HG02938 (cell line): ENCODE results near the gene ZCCHC7.

Source experiments
- ATAC-seq: cut with Tn5 transposase; IDR thresholded peaks from one replicate; pipeline ENCODE4 v1.9.1; 2021; ENCODE audit warnings: mild to moderate bottlenecking, moderate library complexity; ENCODE audit not compliant: unreplicated experiment

Gene ZCCHC7

DNA sequence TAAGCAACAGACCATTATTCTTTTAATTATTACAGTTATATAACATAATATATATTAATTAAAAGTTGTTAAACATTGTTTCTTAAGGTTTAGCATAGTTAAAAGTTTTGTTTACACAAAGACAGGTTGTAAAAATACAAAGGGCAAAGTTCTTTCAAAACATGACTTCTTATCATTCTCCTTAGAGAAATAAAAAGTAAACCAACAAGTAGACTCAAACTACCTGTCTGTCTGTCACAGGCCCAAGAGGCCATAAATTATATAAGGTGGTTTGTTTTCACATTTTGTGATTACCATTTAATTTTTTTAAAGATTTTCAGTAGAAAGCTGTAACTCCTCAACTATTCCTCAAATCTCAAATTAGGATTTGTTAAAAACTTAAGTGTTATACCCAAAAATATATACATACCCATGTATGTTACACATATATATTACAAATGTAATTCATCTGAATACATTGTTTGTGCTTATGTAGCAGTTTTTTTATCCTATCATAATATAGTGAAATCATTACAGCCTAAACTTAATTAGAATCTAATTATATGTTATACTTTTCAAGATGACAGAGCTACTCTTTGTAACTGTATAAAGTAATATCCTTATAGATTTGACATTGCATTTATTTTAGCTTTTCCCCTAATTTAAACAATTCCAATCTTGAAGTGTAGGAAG lies 208.3 kb downstream of the ZCCHC7 start:
- no peak for ATAC-seq

DNA sequence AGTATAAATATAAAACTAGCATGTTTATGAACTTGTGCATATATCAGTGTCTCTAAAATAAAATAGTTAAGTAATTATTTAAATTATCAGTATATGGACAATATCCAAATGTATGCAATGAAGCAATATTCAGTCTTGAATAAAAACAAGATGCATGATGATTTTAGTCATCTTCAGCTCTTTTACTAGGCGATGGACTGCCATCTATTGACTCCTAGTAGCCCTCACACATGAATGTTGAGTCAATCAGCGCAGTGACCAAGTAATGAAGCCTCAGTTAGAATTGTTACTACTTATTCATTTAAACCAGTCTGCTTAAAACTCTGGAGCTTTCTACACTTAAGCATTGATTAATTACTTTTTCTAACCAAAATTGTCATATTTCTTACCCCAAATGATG lies 209.2 kb downstream of the ZCCHC7 start:
- ATAC-seq: no peak

DNA sequence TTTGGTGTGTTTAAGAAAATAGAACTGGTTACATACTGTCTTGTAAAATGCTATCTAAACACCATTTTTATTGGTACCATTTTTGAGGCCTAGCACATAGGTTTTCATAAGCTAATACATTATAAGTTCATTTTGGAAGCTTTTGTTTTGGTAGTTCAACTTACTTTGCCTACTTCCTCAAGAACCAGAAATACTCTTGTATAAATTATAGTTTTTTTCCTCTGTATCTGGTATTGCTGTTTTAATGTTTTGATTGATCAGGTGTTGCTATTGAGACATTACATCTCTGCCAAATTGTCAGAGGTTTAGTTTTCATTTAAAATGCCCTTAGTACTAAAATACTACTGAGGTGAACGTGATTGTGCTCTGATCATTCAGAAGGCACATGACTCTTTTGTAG lies 211.5 kb downstream of the ZCCHC7 start:
- ATAC-seq: no peak

DNA sequence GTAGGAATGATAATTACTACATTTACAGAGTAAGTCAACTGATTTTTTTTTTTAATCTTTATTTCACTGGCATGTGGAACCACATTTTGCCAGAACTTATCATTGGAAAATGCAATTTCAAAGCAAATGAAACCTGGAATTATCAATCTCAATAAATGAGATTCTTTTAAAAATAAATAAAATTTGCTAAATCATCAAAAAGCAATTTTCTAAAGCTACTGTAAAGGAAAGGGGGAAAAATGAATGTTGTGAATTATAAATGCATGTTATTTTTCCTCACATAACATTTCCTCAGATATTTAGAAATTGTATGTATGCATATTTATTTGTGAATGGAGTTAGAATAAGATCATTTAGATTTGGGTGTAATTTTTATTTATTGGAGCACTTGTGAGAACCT lies 212.2 kb downstream of the ZCCHC7 start:
- no peak for ATAC-seq

DNA sequence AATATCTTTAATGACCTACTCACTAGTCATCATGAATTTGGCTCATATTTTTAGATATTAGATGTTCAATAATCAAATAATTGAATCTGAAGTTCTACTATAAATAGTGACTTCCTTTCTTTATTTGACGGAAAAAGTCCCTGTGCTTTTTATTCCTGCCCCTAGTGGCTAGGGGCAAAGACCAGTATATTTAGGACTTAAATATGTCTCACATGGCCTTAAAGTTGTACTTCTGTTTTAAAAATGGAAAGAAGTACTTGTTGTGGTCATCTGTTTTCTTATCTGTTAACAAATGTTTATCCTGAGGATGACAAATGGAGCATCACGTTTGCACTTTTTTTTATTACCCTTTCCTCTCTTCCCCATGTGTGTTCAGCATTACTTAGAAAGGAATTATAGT lies 212.9 kb downstream of the ZCCHC7 start:
- no peak for ATAC-seq

DNA sequence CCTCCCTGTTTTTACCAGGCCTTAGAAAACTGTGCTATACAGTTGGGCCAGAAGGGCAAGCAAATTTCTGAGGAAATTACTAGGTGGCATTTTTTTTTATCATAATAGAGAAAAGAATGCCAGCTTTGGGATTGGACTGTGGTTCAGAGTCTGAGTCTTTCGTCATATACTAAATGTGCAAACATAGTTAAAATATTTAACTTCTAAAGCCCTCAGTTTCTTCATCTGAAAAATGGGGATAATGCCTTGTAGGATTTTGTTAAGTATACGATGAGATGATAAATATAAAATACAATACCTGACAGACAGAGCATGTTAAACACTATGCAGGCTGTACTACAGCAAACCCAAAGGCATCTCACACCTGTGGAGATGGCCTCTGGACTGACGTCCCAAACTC lies 214.9 kb downstream of the ZCCHC7 start:
- no peak for ATAC-seq

DNA sequence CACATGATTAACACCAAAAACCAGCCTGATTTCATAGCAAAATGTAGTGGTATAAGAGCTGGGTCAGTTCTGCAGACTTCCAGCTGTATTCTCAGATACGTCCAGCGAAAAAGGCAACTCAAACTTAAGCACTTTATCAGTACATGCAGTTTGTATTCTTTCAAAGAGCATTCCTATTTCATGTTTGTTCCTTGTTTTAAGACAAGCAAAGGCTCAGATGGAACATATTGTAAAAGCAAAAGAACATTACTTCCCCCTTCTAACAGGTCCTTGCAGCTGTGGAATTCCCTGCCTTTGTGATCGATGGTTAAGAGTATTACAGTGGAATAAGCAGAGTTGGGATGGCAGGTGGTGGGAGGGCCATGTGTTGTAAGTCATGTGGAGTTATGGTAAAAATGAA lies 215.8 kb downstream of the ZCCHC7 start:
- ATAC-seq: no peak

DNA sequence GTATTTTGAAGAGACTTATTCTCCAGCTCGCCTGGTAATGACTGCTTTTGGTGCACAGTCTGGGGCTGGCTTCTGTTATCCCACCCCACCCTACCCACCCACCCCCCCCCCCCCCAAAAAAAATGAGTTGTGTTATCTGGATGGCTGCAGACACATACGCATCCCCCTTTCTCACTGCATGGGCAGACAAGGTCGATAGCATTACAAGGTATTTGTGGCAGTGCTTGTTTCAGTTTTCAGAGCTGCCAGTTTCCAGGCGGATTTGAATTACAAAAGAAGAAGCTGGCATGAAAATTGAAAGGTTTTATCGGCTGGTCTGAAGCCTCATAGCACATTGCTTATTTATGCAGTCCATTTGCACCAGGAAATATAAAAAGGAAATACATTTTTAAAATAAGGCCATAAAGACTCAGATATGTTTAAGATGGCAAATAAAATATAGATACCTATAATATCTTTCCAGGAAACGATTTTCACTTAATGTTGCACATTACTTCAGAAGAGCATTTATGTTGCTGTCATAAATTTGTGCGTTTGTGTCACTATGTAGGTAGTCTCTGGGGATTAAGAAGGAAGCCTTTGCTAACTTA lies 217.0 kb downstream of the ZCCHC7 start:
- no peak for ATAC-seq

DNA sequence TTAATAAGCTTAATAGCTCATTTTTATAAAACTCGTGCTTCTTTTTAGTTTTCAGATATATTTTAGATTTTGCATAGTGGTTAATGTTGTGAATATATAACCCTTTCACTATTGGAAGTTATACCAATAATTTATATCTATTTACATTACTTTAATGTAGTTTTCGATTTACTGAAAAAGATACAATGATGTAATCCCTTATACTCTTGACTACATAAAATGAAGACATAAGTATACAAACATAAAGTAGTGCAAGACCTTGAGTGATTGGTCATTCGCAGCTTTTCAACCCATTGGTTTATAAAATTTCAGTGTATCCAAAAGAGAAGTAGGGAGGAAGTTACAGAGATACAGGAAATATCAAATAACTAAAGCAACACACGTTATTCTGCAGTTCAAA lies 217.8 kb downstream of the ZCCHC7 start:
- ATAC-seq: no peak

DNA sequence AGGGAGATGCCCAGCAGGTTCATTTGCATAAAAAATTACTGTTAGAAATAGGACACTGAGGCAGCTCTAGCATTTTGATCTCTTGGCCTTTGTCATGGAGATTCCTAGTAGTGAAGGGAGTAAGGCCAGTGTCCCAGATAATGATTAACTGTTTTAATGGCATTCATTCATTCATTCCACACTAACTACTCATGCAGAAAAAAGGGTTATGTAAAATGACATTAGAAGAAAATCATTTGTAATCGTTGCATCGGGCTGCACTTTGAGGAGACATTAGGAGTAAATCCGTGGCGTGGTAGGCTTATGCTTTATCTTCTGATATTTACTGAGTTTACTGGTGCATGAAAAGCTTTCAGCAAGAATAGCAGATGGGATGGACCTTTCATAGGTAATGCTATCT lies 219.5 kb downstream of the ZCCHC7 start:
- no peak for ATAC-seq

DNA sequence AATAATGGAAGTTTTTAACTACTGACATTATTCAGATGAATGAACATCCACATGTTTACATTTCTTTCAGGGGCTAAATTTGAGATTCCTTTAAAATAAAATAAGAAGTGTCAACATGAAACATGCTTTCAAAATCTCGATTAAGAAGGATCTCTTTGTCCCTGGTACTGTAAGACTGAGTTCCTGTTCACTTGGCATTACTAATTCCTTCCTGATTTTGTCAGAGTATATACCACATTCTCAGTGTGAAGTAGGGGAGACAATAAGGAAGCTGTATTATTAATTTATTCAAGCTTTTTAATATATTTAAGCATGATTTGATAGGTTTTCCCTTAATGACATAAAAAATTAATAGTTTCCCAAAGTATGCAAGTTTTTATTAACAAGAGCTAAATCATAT lies 220.6 kb downstream of the ZCCHC7 start:
- ATAC-seq: no peak

DNA sequence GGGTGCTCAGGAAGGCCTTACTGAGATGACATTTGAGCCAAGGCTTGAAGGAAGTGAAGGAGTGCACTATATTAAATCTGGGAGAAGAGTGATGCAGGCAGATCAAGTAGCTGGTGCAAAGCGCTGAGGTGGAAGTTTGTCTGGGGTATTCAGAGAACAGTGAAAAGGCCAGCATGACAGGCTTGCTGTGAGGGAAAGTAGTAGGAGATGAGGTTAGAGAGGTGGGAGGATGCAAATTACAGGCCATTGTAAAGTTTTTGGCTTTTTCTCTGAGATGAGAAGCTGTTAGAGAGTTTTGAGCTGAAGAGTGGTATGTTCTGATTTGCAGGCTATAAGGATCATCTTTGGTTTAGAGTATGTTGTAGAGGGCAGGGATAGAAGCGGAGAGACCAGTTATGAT lies 221.3 kb downstream of the ZCCHC7 start:
- ATAC-seq: no peak

DNA sequence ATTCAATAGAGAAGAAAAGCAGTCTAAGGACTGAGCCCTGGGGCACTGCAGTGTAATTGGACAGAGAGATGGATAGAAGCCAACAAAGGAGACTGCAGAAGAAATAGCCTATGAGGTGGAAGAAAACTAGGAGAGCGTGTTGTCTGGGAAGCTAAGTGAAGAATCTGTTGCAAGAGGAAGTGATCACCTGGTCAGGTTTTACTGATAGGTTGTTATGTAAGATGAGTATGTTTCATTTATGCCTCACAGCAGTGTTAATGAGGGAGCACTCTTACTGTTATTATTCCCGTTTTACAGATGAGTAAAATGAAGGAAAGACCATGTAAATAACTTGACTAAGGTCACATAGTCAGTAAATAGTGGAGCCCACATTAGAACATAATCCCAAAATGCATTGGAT lies 222.1 kb downstream of the ZCCHC7 start:
- no peak for ATAC-seq

DNA sequence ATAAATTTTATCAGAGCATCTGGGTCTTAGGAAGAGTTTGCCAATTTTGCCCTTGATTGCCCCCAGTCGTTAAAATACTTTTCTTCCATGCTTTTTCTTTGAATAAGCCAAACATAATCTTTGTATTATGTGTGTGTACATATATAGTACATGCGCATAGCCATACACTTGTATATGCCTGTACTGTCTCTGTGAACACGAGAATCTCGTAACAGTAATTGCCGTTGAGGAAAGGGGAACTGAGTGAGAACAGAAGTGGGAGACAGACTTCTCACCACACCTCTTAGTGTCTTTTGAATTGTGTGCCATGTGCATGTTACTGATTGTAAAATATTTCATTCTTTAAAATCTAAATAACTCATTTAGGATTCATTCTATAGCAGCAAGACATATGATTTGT lies 222.5 kb downstream of the ZCCHC7 start:
- ATAC-seq: no peak

DNA sequence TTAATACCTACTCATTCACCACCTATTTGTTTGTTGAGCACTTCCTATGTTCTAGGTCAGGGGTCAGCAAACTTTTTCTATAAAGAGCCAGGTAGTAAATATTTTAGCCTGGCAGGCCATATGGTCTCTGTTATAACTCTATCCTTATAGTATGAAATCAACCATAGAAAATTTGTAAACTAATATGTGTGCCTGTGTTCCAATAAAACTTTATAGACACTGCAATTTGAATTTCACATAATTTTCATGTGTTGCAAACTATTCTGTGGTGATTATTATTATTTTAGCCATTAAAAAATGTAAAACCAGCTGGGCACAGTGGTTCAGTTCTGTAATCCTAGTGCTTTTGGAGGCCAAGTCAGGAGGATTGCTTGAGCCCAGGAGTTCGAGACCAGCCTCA lies 223.3 kb downstream of the ZCCHC7 start:
- ATAC-seq: no peak

DNA sequence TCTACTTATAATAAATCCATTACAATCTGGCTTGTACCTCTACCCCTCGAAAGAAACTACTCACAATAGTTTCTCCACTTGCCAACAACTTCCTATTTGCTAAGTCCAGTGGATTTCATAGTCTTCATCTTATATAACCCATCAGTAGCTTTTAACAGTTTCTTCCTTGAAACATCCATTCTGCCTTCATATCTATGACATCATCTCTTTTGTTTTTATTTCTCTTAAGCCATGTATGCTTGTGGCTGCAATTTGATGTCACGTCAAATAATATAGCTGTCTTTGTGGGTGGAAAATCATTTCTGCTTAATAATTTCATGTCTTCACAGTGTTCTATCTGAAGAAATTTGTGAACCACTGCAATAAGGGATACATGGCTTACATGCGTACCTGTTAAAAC lies 224.7 kb downstream of the ZCCHC7 start:
- ATAC-seq: no peak

DNA sequence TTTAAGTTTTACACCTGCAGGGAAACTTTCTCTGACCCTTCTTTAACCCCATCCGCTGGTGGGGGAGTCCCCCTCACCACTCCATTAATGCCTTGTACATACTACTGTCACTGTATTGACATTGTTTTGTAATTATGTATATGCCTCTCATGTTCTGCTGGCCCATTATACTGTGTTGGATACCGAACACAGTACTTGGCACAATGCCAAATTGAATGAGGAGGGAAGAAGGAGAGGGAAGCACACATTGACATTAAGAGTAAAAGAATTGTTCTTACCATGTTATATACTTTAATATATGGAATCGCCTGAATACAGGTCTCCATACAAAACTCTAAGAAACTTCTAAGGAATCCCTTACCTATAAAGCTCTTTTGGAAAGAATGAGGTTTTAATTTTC lies 228.5 kb downstream of the ZCCHC7 start:
- no peak for ATAC-seq

DNA sequence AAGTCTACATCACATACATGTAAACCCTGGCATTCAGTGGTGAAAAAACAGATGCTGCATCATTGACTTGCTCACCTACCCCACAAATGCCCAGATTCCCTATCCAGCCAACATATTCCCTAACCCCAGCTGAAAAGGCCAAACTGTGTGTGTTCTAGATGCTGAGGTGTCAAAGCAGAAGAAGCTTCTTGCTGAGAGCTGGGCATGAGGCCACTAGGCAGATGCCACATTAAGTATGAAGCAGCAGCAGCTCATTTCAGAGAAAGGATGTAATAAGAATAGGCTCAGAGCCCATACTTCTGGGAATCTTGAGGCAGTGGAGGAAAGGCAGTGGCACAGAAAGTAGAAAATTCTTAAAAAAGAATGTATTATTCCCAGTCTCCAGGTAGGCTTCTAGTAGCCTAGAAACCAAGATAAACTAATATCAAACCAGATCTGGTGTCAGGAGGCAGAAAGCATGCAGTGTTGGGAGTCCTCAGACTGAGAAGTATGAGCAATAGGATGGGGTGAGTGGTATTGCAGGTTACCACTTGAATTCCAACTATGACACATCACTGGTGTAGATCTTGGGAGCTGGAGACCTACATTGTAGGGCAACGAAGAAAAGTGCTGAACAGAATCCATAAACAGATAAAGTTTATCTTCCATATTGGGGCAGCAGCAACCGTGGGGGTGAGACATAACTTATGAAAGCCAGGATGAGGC lies 230.3 kb downstream of the ZCCHC7 start:
- no peak for ATAC-seq

DNA sequence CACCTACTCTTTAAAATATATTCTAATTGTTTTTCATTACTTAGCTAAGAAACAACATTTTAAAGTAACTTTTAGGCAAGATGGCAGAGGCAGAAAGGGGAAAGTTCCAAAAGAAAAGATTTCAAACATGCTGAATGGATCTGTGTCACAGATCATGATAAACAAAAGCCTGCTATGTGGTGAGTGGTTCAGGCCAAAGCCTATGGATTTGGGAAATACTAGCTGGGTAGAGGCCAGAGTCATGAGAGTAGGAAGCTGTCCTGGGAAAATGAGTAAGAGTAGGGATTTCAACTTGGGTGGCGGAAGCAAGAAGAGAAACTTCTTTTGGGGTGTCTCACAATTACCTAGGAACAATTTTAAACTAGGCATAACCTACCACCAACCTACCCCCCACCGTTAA lies 233.4 kb downstream of the ZCCHC7 start:
- ATAC-seq: no peak

DNA sequence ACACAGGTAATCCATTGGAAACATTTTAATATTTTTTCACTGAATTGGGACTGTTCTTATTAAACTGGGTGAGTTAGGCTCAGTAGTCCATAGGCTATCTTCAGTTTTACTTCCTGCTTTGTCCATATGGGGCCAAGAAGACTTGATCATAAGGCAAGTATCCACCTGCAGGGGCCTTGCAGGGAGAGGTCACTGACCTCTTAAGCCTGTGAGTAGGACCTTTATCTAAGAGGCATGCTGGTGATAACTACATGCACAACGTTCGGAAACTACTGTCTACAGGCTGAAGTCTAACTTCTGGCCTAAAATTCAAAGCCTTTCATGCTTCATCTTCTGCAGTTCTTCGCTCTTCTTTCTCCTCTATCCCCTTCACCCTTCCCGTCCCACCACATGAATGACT lies 242.1 kb downstream of the ZCCHC7 start:
- ATAC-seq: no peak

DNA sequence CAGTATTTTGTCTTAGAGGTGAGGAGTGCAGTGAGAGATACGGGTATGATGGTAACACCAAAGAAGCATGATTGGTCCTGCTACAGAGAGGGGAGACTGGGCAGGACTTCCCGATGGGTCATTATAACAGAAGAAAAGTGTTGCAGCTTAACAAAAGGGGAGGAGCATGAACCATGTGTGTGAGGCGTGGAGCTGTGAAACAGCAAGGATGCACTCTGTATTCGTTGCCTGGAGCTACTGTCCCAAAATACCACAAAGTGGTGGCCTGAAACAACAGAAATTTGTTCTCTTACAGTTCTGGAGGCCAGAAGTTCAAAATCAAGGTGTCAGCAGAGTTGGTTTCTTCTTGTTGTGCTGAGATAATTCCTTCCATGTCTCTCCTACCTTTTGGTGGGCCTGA lies 242.8 kb downstream of the ZCCHC7 start:
- no peak for ATAC-seq

DNA sequence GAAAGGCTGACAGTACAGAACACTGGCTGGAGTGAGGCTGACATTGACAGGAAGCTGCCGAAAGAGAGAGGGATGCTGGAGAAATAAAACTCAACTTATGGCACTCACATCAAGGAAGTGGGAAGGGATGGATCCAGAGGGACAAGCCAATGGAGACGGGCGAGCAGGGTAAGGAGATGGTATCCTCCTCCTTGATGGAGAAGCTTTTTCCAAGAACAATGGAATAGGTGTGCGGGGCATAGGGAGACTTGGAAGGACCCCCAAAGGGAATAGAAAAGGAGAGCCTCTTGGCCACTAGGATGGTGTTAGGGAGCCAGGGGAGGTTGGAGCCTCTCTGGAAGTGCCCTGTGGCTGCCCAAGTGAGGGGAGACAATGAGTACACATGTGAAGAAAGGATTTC lies 243.8 kb downstream of the ZCCHC7 start:
- ATAC-seq: no peak
